Activated CD4-positive, alpha-beta T cell treated with anti-CD3 and anti-CD28 coated beads, Interleukin-10, Interleukin-2, amounts not matched to agents 100 ng/mL and 50 ng/mL, durations not matched to agents 16 hours and 8 hours (primary cell): ENCODE data around the gene KIF1A.
"Not testable (repeated sequence)": the region's sequence is repeated elsewhere in the genome, so short reads cannot be mapped to it uniquely, and the experiment has no call there.

Source experiments
- DNase-seq: peaks from one replicate; pipeline ENCODE4 v3.0.0-alpha.2; 2020

The KIF1A gene

GRCh38 chr2:240784629-240785423 is 35.2 kb downstream of the KIF1A start:
- no peak for DNase-seq

GRCh38 chr2:240783819-240784621 is 36.0 kb downstream of the KIF1A start:
- DNase-seq: no peak

- DNase-seq: no peak
These were observed 36.9 kb downstream of the KIF1A start for GRCh38 chr2:240782886-240783818.

GRCh38 chr2:240782221-240782885 is 37.7 kb downstream of the KIF1A start:
- no peak for DNase-seq

- DNase-seq: no peak
These were observed 38.4 kb downstream of the KIF1A start for GRCh38 chr2:240781471-240782220.

GRCh38 chr2:240780023-240780700 is 39.9 kb downstream of the KIF1A start:
- DNase-seq: no peak

GRCh38 chr2:240779250-240779832 is 40.7 kb downstream of the KIF1A start:
- not testable (repeated sequence) for DNase-seq

GRCh38 chr2:240778426-240778825 is 41.6 kb downstream of the KIF1A start:
- DNase-seq: no peak

GRCh38 chr2:240777456-240778212 is 42.4 kb downstream of the KIF1A start:
- no peak for DNase-seq

GRCh38 chr2:240775905-240776304 is 44.1 kb downstream of the KIF1A start:
- no peak for DNase-seq

- DNase-seq: no peak
These were observed 45.2 kb downstream of the KIF1A start for GRCh38 chr2:240774856-240775255.

GRCh38 chr2:240769096-240769495 is 50.9 kb downstream of the KIF1A start:
- DNase-seq: no peak

- DNase-seq: no peak
These were observed 51.8 kb downstream of the KIF1A start for GRCh38 chr2:240768216-240768615.

GRCh38 chr2:240767341-240767740 is 52.7 kb downstream of the KIF1A start:
- no peak for DNase-seq

GRCh38 chr2:240766072-240766471 is 53.9 kb downstream of the KIF1A start:
- no peak for DNase-seq

GRCh38 chr2:240765007-240765406 is 55.0 kb downstream of the KIF1A start:
- DNase-seq: no peak

- no peak for DNase-seq
These were observed 55.4 kb downstream of the KIF1A start for GRCh38 chr2:240764605-240765004.

- no peak for DNase-seq
These were observed 57.0 kb downstream of the KIF1A start for GRCh38 chr2:240762971-240763370.

GRCh38 chr2:240762249-240762648 is 57.8 kb downstream of the KIF1A start:
- DNase-seq: no peak
